Erythroblast (primary cell): Measurements from ENCODE around the gene JADE2.

Source experiments
- GATA1 ChIP-seq: IDR thresholded peaks from 2 replicates; pipeline ENCODE4 v1.6.1; 2011; ENCODE audit warnings: low read depth, mild to moderate bottlenecking, control low read depth, low read length, moderate library complexity
- POLR2A ChIP-seq: IDR thresholded peaks from 2 replicates; pipeline ENCODE4 v1.6.1; 2011; ENCODE audit warnings: mild to moderate bottlenecking, low read length

- TF ChIP-seq POLR2A, result no peak
- no peak for TF ChIP-seq GATA1
Observed at GRCh38 chr5:134626369-134627014, 101.0 kb downstream of the JADE2 start.
